Liver (tissue), 9 donors: ENCODE measurements around the gene HOXB4. TPM values are rescaled to one million over a fixed set of nuclear protein-coding genes. Genes with fewer than 3 reads are reported as not detected.

Experiments used
- DNase-seq: peaks from one replicate; pipeline ENCODE4 v3.0.0-alpha.2; 2017; ENCODE audit warnings: low spot score
- H3K27ac ChIP-seq, 2 donors: one replicate each; pipeline ENCODE4 v1.7.0; 2013; ENCODE audit warnings: inconsistent platforms in 2 of 2, low read length in 2 of 2, control low read depth in 1 of 2, low read depth in 1 of 2, mild to moderate bottlenecking in 1 of 2
- H3K27me3 ChIP-seq, 4 donors: one replicate each; pipeline versions ENCODE4 v1.6.1 to v1.7.0; 2013; ENCODE audit warnings: low read length in 3 of 4, inconsistent platforms in 1 of 4, mild to moderate bottlenecking in 1 of 4, moderate library complexity in 1 of 4; ENCODE audit not compliant: control insufficient read depth in 4 of 4, insufficient read depth in 4 of 4
- H3K36me3 ChIP-seq, 4 donors: one replicate each; pipeline versions ENCODE4 v1.6.1 to v1.7.0; 2013; ENCODE audit warnings: low read length in 3 of 4, mild to moderate bottlenecking in 3 of 4, low read depth in 1 of 4, moderate library complexity in 1 of 4; ENCODE audit not compliant: control insufficient read depth in 4 of 4, insufficient read depth in 3 of 4
- H3K4me1 ChIP-seq, 4 donors: one replicate each; pipeline versions ENCODE4 v1.6.1 to v1.7.0; 2013; ENCODE audit warnings: low read length in 3 of 4, mild to moderate bottlenecking in 3 of 4, moderate library complexity in 1 of 4; ENCODE audit not compliant: control insufficient read depth in 4 of 4, insufficient read depth in 4 of 4
- H3K4me3 ChIP-seq, 3 donors: one replicate each; pipeline versions ENCODE4 v1.6.1 to v1.7.0; 2013; ENCODE audit warnings: low read length in 3 of 3, control low read depth in 1 of 3, low read depth in 1 of 3, mild to moderate bottlenecking in 1 of 3
- H3K9ac ChIP-seq, 2 donors: one replicate each; pipeline ENCODE4 v1.7.0; 2013; ENCODE audit warnings: low read length in 2 of 2, mild to moderate bottlenecking in 2 of 2, moderate library complexity in 2 of 2, control low read depth in 1 of 2, low read depth in 1 of 2
- H3K9me3 ChIP-seq, 4 donors: one replicate each; pipeline versions ENCODE4 v1.6.1 to v1.7.0; 2013; ENCODE audit warnings: low read length in 3 of 4; ENCODE audit not compliant: control insufficient read depth in 4 of 4
- EGR1 ChIP-seq, 2 donors: IDR thresholded peaks; 2 replicates each; pipeline ENCODE4 v1.6.1; 2016 to 2018; ENCODE audit warnings: antibody characterized with exemption in 2 of 2, low read depth in 2 of 2
- FOXA1 ChIP-seq: IDR thresholded peaks from 2 replicates; pipeline ENCODE4 v1.6.1; 2016; ENCODE audit warnings: antibody characterized with exemption
- HNF4A ChIP-seq, 2 donors: conservative IDR thresholded peaks; 2 replicates each; pipeline ENCODE4 v1.6.1; 2016; ENCODE audit warnings: antibody characterized with exemption in 2 of 2, mild to moderate bottlenecking in 2 of 2
- HNF4G ChIP-seq: IDR thresholded peaks from 2 replicates; pipeline ENCODE4 v1.6.1; 2016; ENCODE audit warnings: antibody characterized with exemption
- JUND ChIP-seq, 2 donors: IDR thresholded peaks; 2 replicates each; pipeline ENCODE4 v1.6.1; 2016; ENCODE audit warnings: antibody characterized with exemption in 2 of 2
- REST ChIP-seq: IDR thresholded peaks from 2 replicates; pipeline ENCODE4 v1.6.1; 2016; ENCODE audit warnings: antibody characterized with exemption, mild to moderate bottlenecking
- SP1 ChIP-seq: IDR thresholded peaks from 2 replicates; pipeline ENCODE4 v1.6.1; 2018; ENCODE audit warnings: antibody characterized with exemption, mild to moderate bottlenecking
- TAF1 ChIP-seq: conservative IDR thresholded peaks from 2 replicates; pipeline ENCODE4 v1.6.1; 2016; ENCODE audit warnings: antibody characterized with exemption, mild to moderate bottlenecking
- whole genome bisulfite sequencing: extraction: QIAGEN DNeasy Blood & Tissue Kit; methylation state at CpG from one replicate; pipeline ENCODE4 v1.1.7; 2013; 5-methylcytosine and 5-hydroxymethylcytosine counted together
- polyA plus RNA-seq, 2 donors: library from polyadenylated mRNA; stranded (reverse) in 1 of 2; unstranded in 1 of 2; fragments of 200-250 nt in 1 of 2; fragments of >200 nt in 1 of 2; fragmentation: Nextera tagmentation in 1 of 2; extraction: Ambion mirVana in 1 of 2; gene quantifications; one replicate each; pipeline versions ENCODE4 v1.2.1 to v1.2.3, GENCODE V29; 2013 to 2015
- total RNA-seq, 2 donors: library from RNA; depleted of rRNA; stranded (reverse); fragments of >200 nt; gene quantifications; one replicate each; pipeline ENCODE4 v1.2.3, GENCODE V29; 2014
- TF ChIP-seq, protein P1 (sequence below): fragments of 150-350 bp; IDR thresholded peaks from 2 replicates; pipeline ENCODE4 v1.5.1; 2017; ENCODE audit warnings: improper control_type of control experiment, low read depth, low read length; ENCODE audit not compliant: missing input control
- TF ChIP-seq, protein P2 (sequence below): IDR thresholded peaks from 2 replicates; pipeline ENCODE4 v1.6.1; 2016; ENCODE audit warnings: antibody characterized with exemption
- donor health status: healthy.
- donor health status: healthy.
- donor health status: healthy.
- donor health status: healthy.
- donor health status: healthy.

Gene HOXB4
- total and polyA plus RNA-seq, 4 donors, result 0.19 to 0.75 (median 0.50) TPM

GRCh38 chr17:48591255-48592056 is 13.3 kb upstream of the HOXB4 start:
- H3K27ac ChIP-seq, result no peak overlapping the region
- peaks cover 0 to 13% (median 2%) of the 10 kb centered on the region in 4 donors for H3K4me1 ChIP-seq
- DNase-seq, result no peak
- H3K9ac ChIP-seq, result no peak overlapping the region
- no peaks in the 10 kb centered on the region for H3K9me3 ChIP-seq
- H3K4me3 ChIP-seq, result no peak overlapping the region
- TF ChIP-seq SP1, result no peak
- no peak for TF ChIP-seq HNF4G
- no peak for TF ChIP-seq EGR1 (IDR thresholded peaks at IDR 0.05; ENCODE audit: low read depth in 2 of 2)
- TF ChIP-seq TAF1, result no peak
- TF ChIP-seq, protein P1, sequence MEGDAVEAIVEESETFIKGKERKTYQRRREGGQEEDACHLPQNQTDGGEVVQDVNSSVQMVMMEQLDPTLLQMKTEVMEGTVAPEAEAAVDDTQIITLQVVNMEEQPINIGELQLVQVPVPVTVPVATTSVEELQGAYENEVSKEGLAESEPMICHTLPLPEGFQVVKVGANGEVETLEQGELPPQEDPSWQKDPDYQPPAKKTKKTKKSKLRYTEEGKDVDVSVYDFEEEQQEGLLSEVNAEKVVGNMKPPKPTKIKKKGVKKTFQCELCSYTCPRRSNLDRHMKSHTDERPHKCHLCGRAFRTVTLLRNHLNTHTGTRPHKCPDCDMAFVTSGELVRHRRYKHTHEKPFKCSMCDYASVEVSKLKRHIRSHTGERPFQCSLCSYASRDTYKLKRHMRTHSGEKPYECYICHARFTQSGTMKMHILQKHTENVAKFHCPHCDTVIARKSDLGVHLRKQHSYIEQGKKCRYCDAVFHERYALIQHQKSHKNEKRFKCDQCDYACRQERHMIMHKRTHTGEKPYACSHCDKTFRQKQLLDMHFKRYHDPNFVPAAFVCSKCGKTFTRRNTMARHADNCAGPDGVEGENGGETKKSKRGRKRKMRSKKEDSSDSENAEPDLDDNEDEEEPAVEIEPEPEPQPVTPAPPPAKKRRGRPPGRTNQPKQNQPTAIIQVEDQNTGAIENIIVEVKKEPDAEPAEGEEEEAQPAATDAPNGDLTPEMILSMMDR, result no peak
- H3K27me3 ChIP-seq, result peaks cover 2 to 12% (median 7%) of the 10 kb centered on the region in 4 donors
- no peaks in the 10 kb centered on the region for H3K36me3 ChIP-seq
- WGBS, result 82% methylated on average over 10 of the region's 10 CpGs

DNA sequence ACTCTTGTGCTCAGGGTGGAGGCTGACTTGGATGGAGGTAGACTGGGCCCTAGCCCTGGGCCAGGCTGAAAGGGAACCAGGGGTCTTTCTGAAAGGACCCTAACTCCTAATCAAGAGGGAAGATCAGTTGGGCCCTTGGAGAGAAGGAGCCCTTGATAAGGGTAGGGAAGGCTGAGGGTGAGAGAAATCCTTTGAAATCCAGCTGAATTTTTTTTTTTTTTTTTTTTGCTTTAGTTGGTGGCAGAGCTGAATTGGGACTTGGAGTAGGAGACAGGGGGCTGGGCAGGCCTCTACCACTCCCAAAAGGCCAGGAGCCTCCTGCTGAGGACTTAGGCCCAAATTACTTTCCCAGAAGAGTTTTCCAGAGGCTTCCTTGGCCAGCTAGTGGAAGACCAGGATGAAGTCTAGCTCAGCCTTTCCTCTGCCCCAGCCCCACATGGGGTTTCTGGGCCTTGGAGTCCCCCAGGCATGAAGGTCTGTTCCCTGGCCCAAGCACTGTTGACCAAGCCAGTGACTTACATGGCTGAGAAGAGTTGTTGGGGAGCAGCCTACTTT is 12.5 kb upstream of the HOXB4 start:
- Histone ChIP-seq H3K4me3 (no peak overlapping the region), H3K9ac (no peak overlapping the region), H3K4me1 (peaks cover 2 to 18% (median 8%) of the 10 kb centered on the region in 4 donors), H3K36me3 (no peaks in the 10 kb centered on the region), H3K27ac (no peak overlapping the region), H3K9me3 (no peaks in the 10 kb centered on the region), H3K27me3 (peaks cover 2 to 15% (median 8%) of the 10 kb centered on the region in 4 donors)
- no peak for DNase-seq
- TF ChIP-seq FOXA1 (no peak), TAF1 (no peak), REST (no peak), HNF4A (conservative IDR thresholded peaks at IDR 0.05) (no peak), JUND (IDR thresholded peaks at IDR 0.05) (no peak), SP1 (no peak)
- TF ChIP-seq, protein P1, result no peak
- TF ChIP-seq, protein P2, sequence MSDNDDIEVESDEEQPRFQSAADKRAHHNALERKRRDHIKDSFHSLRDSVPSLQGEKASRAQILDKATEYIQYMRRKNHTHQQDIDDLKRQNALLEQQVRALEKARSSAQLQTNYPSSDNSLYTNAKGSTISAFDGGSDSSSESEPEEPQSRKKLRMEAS, result no peak
